GM12874 (cell line): ENCODE results near the gene BAHD1.

Experiments
- TF ChIP-seq, protein P1 (sequence below): IDR thresholded peaks from 2 replicates; pipeline ENCODE4 v1.5.1; 2011; ENCODE audit warnings: low read depth, mild to moderate bottlenecking, control low read depth, low read length, moderate library complexity; ENCODE audit not compliant: insufficient read depth

BAHD1 gene

DNA sequence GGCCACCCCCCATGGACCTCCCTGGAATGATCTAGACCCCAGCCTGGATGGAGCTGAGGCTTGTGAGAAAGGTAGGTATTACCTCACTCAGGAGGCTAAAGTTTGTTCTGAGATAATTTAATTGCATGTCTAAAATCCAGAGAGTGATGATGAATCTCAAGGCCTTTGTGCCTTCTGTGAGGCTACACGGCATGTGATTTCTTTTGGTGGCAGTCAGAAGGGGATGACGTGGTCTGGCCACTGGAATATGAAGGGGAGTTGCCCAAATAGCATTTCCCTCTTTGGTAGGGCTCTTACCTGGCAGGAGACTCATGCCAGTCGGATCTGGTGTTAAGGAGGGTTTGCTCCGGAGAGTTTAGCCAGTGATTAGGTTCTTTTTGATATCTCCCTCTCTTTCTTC is 2.5 kb downstream of the BAHD1 start:
- TF ChIP-seq, protein P1, sequence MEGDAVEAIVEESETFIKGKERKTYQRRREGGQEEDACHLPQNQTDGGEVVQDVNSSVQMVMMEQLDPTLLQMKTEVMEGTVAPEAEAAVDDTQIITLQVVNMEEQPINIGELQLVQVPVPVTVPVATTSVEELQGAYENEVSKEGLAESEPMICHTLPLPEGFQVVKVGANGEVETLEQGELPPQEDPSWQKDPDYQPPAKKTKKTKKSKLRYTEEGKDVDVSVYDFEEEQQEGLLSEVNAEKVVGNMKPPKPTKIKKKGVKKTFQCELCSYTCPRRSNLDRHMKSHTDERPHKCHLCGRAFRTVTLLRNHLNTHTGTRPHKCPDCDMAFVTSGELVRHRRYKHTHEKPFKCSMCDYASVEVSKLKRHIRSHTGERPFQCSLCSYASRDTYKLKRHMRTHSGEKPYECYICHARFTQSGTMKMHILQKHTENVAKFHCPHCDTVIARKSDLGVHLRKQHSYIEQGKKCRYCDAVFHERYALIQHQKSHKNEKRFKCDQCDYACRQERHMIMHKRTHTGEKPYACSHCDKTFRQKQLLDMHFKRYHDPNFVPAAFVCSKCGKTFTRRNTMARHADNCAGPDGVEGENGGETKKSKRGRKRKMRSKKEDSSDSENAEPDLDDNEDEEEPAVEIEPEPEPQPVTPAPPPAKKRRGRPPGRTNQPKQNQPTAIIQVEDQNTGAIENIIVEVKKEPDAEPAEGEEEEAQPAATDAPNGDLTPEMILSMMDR, result no peak

DNA sequence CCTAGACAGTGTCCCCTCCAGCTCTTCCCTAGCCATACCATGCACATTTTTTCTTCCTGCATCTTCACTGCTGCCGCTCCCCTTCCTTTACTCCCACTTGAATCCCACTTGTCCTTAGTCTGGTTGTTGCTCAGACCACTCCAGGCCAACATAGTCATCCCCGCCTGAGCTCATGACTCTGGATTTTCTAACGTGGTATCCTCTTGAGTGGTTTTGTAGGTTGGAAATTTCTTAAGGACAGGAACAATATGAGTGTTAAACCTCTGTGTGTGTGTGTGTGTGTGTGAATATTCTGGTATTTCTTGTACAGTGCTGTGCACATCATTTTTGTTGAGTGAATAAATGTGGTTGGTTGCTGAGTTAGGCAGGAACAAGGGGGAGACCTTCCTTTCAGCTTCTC is 3.1 kb downstream of the BAHD1 start:
- TF ChIP-seq, protein P1, result no peak

DNA sequence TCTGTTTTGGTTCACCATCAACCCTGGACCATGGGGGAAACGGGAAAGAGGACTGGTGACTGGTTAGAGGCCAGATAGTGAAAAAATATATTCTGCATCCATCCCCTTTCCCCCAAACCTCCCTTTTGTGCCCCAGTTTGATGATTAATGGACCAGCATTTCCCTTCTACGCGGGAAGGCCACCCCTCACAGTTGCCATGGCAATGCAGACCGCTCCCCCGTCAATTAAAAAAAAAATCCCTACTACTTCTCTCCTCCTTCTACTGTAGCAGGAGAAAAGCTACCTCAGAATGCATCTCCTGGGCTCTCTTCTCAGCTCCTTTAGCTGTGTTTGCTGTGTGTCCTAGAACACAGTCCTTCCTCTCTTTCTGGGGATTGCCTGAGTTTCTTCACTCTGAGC is 4.0 kb downstream of the BAHD1 start:
- TF ChIP-seq, protein P1, result no peak

DNA sequence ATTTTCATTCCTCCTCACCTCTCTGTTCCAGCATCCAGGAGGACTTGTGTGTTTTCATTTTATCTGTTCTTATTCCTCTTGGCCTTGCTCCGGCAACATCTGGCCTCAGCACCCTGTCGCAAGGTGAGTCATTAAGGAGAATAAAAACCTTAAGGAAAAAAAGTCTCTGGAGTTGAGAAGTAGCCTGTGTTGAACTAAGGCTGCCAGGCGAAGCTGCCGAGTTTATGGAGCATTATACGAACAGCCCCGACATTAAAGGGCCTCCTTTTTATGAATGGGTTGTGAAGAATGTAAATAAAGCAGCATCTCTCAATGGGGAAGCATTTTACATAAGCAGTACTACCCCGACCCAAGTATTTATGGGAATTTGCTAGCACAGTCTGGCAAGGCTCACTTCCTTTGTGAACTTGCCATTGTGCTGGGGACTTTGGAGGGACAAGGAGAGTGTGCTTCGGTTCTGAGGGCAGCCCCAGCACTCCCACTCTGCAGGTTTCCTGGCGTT is 4.7 kb downstream of the BAHD1 start:
- TF ChIP-seq, protein P1, result no peak

DNA sequence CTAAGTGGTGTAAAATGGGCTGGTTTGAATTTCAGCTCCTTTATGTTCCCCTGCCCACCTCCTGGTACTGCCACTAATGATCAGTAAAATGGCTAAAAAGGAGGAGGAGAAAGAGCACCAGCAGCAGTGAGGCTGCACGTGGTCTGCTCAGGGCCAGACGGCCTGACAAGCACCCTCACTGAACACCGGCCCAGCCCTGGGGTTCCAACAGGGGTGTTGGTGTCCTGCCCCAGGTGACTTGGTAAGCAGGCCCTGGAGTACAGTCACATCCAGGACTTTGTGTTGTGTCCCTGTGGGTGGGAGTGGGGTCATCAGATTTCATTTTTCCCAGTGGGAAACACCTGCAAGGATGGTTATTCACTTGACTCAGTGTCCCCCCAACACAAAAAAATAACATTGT is 5.4 kb downstream of the BAHD1 start:
- TF ChIP-seq, protein P1, result no peak

DNA sequence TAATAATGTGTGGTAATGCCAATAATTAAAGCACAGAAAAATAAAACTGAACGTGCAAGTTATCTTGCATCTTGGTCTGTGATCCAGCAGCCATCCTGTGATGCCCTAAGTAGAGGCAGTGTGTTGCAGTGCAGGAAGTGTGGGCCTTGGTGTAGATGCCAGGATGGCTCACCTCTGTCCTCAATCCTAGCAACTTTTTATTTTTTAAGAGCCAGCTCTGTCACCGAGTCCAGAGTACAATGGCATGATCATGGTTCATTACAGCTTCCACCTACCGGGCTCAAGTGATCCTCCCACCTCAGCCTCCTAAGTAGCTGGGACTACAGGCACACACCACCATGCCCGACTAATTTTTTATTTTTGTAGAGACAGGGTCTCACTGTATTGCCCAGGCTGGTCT is 7.6 kb downstream of the BAHD1 start:
- TF ChIP-seq, protein P1, result no peak

DNA sequence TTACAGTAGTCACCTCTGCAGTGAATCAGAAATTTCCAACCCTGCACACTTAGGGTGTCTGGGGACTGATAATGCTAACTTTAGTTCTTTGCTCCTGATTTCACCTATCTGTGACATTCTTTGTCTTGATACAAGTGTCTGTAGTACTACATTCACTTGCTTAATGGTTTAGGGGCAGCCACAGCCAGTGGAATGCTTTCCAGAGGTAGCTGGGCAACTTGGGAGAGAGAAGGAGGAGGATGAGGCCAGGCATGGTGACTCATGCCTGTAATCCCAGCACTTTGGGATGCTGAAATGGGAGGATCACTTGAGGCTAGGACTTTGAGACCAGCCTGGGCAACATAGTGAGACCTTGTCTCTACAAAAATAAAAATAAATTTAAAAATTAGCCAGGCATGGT is 8.5 kb downstream of the BAHD1 start:
- TF ChIP-seq, protein P1, result no peak

DNA sequence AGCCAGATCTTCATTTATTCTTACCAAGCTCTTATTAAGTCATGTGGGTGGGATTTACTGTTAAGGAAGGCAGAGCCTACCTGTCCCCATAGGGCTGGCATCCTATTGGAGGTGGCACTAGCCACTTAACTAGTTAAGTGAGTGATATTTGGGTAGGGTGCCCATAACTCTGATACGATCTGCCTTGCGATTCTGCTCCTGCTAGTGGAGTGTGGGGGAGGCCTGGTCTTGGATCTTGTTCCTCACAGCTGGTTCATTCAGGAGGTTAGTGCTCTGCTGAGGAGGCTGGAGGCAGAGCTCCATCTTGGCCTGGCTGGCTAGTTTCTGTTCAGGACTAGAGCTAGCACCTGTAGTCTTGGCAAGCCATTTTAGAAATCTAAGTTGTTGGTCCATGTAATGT is 9.3 kb downstream of the BAHD1 start:
- TF ChIP-seq, protein P1, result no peak
